ENCODE measurements around the gene DLG5.

The DLG5 gene

GRCh38 chr10:77926566-77927401 is at the start of gene DLG5:
Gene DLG5 (minus strand): TSS chr10:77926755. CDS start chr10:77926520, 235 bp downstream.
- DNase-seq, result no peak

GRCh38 chr10:77975086-77975666 is 48.6 kb upstream of the DLG5 start:
- DNase-seq, result no peak

- DNase-seq, result no peak
These were observed 48.0 kb upstream of the DLG5 start for GRCh38 chr10:77974396-77975074.

GRCh38 chr10:77973276-77973675 is 46.7 kb upstream of the DLG5 start:
- no peak for DNase-seq

GRCh38 chr10:77972148-77972547 is 45.6 kb upstream of the DLG5 start:
- no peak for DNase-seq

GRCh38 chr10:77971804-77972144 is 45.2 kb upstream of the DLG5 start:
- DNase-seq, result no peak

- no peak for DNase-seq
These were observed 44.6 kb upstream of the DLG5 start for GRCh38 chr10:77970869-77971803.

- no peak for DNase-seq
These were observed 42.6 kb upstream of the DLG5 start for GRCh38 chr10:77969114-77969513.

- no peak for DNase-seq
These were observed 41.1 kb upstream of the DLG5 start for GRCh38 chr10:77967611-77968022.

GRCh38 chr10:77965294-77965693 is 38.7 kb upstream of the DLG5 start:
- no peak for DNase-seq

GRCh38 chr10:77964811-77965210 is 38.3 kb upstream of the DLG5 start:
- no peak for DNase-seq

GRCh38 chr10:77963901-77964300 is 37.3 kb upstream of the DLG5 start:
- no peak for DNase-seq

- no peak for DNase-seq
These were observed 36.0 kb upstream of the DLG5 start for GRCh38 chr10:77962350-77963146.

- DNase-seq, result no peak
These were observed 35.1 kb upstream of the DLG5 start for GRCh38 chr10:77961668-77962067.

GRCh38 chr10:77960829-77961329 is 34.3 kb upstream of the DLG5 start:
- no peak for DNase-seq

- DNase-seq, result no peak
These were observed 33.4 kb upstream of the DLG5 start for GRCh38 chr10:77959887-77960455.

- DNase-seq, result no peak
These were observed 32.8 kb upstream of the DLG5 start for GRCh38 chr10:77959384-77959783.

GRCh38 chr10:77955136-77955535 is 28.6 kb upstream of the DLG5 start:
- no peak for DNase-seq

- DNase-seq, result no peak
These were observed 22.6 kb upstream of the DLG5 start for GRCh38 chr10:77949167-77949566.

GRCh38 chr10:77946084-77946483 is 19.5 kb upstream of the DLG5 start:
- no peak for DNase-seq

GRCh38 chr10:77944519-77944918 is 18.0 kb upstream of the DLG5 start:
- DNase-seq, result no peak
